ENCODE measurements around the gene ERGIC3.
"Not testable (repeated sequence)": the region's sequence is repeated elsewhere in the genome, so short reads cannot be mapped to it uniquely, and the experiment has no call there.

Gene ERGIC3

GRCh38 chr20:35517767-35518166 lies 24.1 kb upstream of the ERGIC3 start:
- in situ Hi-C loops (cut with MboI; ENCODE audit: low sequenced_read_pairs): not testable (repeated sequence)

- in situ Hi-C loops (cut with MboI; ENCODE audit: low sequenced_read_pairs): no loop called here
Measured at GRCh38 chr20:35518955-35519354, 22.9 kb upstream of the ERGIC3 start.

DNA sequence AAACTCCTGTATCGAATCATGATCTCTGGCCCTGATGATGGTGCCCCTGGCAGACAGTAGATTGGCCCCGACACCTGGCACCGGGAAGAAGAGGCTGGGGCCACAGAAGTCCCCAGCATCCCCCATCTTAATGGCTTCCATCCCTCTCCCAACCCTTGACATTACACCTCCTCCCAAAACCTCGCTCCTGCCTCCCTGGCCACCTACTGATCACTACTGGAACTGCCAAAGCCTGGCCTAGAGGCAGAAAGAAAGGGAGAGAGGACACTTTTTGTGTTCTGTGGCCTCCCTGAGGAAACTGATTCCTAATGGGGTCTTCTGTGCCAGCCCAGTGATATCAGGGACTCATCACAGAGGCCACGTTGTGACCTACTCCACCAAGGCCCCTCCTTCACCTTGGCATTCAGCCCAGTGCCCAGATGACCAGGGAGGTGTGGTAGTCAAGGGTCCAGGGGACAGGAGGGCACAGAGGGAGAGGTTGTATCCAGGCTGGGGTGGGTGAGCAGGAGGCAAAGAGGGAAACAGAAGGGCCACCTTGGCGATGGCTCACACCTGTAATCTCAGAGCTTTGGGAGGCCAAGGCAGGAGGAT lies 18.5 kb upstream of the ERGIC3 start:
- in situ Hi-C loops (cut with MboI; ENCODE audit: low sequenced_read_pairs): no loop called here

DNA sequence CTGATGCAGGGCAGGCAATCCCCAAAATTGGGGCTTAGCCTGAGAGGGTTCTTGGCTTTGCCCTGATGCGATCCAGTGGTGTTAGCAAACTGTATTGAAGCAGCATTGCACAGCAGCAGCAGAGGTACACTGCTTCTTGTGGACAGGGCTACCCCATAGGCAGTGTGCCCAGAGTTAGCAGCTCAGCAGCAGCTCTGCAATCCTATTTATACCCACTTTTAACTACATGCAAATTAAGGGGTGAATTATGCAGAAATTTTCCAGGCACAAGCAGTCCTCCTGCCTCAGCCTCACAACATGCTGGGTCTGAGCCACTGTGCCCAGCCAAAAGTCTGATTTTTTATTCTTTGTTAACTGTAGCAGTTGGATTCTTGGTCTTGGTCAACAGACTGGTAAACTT lies 16.2 kb upstream of the ERGIC3 start:
- in situ Hi-C loops (cut with MboI; ENCODE audit: low sequenced_read_pairs): no loop called here

DNA sequence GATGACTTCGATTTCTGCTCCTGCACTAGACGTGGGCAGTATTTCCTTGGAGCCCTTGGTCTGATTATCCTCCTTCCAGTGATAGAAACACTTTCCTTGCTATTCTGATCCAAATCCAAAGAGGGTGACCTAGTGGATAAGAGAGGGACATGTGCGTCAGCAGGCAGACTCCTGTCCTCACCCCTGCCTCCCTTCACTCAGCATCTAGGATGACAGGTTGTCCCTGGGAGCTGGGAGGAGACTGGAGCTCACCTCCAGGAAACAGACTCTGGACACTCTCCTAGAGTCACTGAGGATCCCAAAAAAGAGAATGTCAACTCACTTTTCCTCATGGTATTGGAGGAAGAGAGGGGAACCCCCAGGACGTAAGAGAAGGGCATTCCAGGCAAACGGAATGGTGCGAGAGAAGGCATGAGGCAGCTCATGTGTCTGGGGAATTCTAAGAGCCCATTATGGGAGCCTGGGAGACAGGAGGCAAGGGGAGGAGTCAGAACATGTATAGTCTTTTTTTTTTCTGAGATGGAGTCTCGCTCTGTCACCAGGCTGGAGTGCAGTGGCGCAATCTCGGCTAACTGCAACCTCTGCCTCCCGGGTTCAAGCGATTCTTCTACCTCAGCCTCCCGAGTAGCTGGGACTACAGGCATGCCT lies 14.6 kb upstream of the ERGIC3 start:
- in situ Hi-C loops (cut with MboI; ENCODE audit: low sequenced_read_pairs): no loop called here

GRCh38 chr20:35529552-35529951 lies 12.3 kb upstream of the ERGIC3 start, which contains the start of gene C20orf173:
C20orf173 (minus strand) TSS chr20:35529652; CDS start chr20:35529373, 279 bp downstream.
- in situ Hi-C loops (cut with MboI; ENCODE audit: low sequenced_read_pairs): no loop called here

GRCh38 chr20:35539756-35540212 lies 2.1 kb upstream of the ERGIC3 start:
- in situ Hi-C loops (cut with MboI; ENCODE audit: low sequenced_read_pairs): no loop called here

- in situ Hi-C loops (cut with MboI; ENCODE audit: low sequenced_read_pairs): no loop called here
Measured at GRCh38 chr20:35541118-35541782, 628 bp upstream of the ERGIC3 start.

DNA sequence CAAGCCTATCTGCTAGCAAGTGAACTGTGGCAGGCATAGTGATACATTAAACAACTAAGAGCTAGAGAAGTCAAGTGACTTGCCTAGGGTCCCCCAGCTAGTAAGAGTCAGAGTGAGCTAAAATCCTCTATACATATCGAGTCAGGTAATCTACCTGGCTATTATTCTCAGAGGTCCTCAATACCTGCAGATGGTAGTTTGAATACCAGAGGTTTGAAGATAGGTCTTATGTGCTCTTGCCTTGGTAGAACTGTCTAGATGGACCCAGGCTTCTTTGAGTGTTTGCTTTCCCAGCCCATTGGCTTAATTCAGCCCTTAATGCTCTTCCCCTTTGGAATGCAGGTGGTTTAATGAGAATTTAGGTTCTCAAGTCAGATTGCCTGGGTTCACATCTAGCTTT lies 1.1 kb downstream of the ERGIC3 start:
- in situ Hi-C loops (cut with MboI; ENCODE audit: low sequenced_read_pairs): no loop called here

- in situ Hi-C loops (cut with MboI; ENCODE audit: low sequenced_read_pairs): no loop called here
Measured at GRCh38 chr20:35544436-35544835, 2.6 kb downstream of the ERGIC3 start.

GRCh38 chr20:35544941-35545340 lies 3.1 kb downstream of the ERGIC3 start:
- in situ Hi-C loops (cut with MboI; ENCODE audit: low sequenced_read_pairs): not testable (repeated sequence)

- in situ Hi-C loops (cut with MboI; ENCODE audit: low sequenced_read_pairs): no loop called here
Measured at GRCh38 chr20:35546127-35546526, 4.2 kb downstream of the ERGIC3 start.

DNA sequence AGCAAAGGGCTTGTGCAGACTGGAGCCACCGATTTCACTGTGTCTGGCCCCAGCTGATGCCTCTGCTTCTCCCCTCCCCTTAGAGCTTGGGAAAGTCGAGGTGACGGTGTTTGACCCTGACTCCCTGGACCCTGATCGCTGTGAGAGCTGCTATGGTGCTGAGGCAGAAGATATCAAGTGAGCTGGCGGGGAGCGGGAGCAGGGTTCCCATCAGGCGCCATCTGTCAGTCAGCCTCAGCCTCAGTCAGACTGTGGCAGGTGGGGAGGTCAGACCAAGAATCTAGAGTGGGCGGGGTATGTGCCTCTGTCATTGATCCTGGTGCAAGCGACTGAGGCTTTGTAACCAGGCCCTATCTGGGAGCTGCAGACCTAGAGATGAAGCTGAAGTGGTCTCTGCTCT lies 5.5 kb downstream of the ERGIC3 start:
- in situ Hi-C loops (cut with MboI; ENCODE audit: low sequenced_read_pairs): no loop called here

GRCh38 chr20:35551503-35551902 lies 9.6 kb downstream of the ERGIC3 start:
- in situ Hi-C loops (cut with MboI; ENCODE audit: low sequenced_read_pairs): no loop called here

GRCh38 chr20:35552914-35553313 lies 11.0 kb downstream of the ERGIC3 start:
- in situ Hi-C loops (cut with MboI; ENCODE audit: low sequenced_read_pairs): no loop called here

GRCh38 chr20:35555461-35555860 lies 13.6 kb downstream of the ERGIC3 start:
- in situ Hi-C loops (cut with MboI; ENCODE audit: low sequenced_read_pairs): not testable (repeated sequence)

GRCh38 chr20:35555951-35556645 lies 14.2 kb downstream of the ERGIC3 start:
- in situ Hi-C loops (cut with MboI; ENCODE audit: low sequenced_read_pairs): no loop called here

GRCh38 chr20:35556871-35557270 lies 15.0 kb downstream of the ERGIC3 start:
- in situ Hi-C loops (cut with MboI; ENCODE audit: low sequenced_read_pairs): no loop called here

- in situ Hi-C loops (cut with MboI; ENCODE audit: low sequenced_read_pairs): no loop called here
Measured at GRCh38 chr20:35558451-35558850, 16.6 kb downstream of the ERGIC3 start.

DNA sequence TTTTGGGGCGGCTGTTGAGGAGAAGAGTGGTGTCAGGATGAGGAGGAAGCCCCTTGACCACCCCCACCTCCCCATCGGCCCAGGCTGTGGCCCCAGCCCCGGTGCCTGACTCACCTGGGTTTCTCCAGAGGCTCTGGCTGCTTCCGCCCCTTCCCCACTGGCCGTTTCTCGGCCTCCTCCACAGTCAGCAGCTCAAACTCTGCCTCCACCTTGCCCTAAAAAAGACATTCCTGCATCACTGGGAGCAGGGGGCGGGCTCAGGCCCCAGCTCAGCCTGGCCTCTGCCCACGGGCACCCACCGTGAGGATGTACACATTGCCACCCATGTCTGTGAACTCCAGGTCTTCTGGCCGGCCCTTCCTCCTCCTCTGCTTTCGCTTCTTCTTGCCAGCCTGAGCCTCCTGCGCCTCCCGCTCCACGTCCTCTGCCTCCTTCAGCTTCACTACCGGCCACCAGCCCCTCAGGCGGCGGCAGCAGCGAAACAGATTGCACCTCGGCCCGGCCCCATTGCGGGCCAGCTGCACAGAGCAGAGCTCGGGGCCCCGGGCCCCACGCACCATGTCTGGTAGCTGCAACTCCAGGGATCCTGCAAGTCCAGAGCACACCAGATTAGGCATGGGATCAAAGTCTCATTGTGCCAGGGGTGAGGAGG lies 17.3 kb downstream of the ERGIC3 start:
- in situ Hi-C loops (cut with MboI; ENCODE audit: low sequenced_read_pairs): no loop called here

GRCh38 chr20:35560105-35560511 lies 18.2 kb downstream of the ERGIC3 start:
- in situ Hi-C loops (cut with MboI; ENCODE audit: low sequenced_read_pairs): no loop called here

Measured in HL-60/S4 treated with retinoic acid at 250 ng/mL for 4 days and 3 days (cell line).